C4-2B (cell line): ENCODE results near the gene KLHDC4.

Experiments
- ZFX ChIP-seq: fragments of 450-650 bp; IDR thresholded peaks from 2 replicates; pipeline ENCODE4 v1.6.1; 2017
- TF ChIP-seq, protein P1 (sequence below): fragments of 450-650 bp; conservative IDR thresholded peaks from 2 replicates; pipeline ENCODE4 v1.5.1; 2017; ENCODE audit warnings: mild to moderate bottlenecking

DNA sequence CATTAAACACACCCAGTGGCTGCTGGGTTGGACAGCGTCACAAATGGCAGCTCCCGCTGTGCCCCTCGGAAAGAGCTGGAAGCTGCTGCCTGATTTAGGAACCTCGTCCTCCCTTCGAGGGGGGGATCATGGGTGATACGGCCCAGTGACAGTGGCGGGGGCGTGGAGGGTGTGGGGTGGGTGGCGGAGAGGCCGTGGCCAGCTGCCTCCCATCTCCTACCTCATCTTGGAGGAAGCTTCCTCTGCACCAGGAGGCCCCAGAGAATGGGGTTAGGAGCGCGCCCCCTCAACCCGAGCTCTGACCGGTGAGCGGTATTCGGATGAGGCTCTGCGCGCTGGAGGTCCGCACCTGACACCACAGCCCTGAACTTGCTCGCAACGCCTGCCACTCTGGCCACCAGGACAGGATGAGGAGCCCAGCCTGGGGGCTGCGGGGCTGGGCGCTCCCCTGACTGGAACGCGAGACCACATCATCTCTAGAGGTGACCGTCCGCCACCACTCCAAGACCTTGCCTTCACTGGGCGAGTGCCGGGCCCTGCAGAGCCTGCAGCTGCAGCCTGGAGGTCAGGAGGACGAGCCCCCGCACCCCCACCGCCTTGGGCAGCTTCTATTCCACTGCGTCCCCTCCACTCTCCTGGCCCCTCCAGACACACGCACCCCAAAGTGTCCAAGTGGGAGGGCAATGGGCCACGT lies 80.9 kb downstream of the KLHDC4 start:
- TF ChIP-seq, protein P1, sequence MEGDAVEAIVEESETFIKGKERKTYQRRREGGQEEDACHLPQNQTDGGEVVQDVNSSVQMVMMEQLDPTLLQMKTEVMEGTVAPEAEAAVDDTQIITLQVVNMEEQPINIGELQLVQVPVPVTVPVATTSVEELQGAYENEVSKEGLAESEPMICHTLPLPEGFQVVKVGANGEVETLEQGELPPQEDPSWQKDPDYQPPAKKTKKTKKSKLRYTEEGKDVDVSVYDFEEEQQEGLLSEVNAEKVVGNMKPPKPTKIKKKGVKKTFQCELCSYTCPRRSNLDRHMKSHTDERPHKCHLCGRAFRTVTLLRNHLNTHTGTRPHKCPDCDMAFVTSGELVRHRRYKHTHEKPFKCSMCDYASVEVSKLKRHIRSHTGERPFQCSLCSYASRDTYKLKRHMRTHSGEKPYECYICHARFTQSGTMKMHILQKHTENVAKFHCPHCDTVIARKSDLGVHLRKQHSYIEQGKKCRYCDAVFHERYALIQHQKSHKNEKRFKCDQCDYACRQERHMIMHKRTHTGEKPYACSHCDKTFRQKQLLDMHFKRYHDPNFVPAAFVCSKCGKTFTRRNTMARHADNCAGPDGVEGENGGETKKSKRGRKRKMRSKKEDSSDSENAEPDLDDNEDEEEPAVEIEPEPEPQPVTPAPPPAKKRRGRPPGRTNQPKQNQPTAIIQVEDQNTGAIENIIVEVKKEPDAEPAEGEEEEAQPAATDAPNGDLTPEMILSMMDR, result no peak
- TF ChIP-seq ZFX, result no peak
